HepG2 (cell line): Measurements from ENCODE around the gene C20orf144. TPM values are rescaled to one million over a fixed set of nuclear protein-coding genes. Genes with fewer than 3 reads are reported as not detected.

ENCODE experiments used
- DNMT1 ChIP-seq: sonication (generic); formaldehyde crosslinking; IDR thresholded peaks from 2 replicates; pipeline ENCODE4 v1.5.1; 2020; ENCODE audit warnings: mild to moderate bottlenecking, missing genetic modification reagents
- EHMT2 ChIP-seq: fragments of 200-600 bp; sonication (generic); IDR thresholded peaks from 2 replicates; pipeline ENCODE4 v1.7.0; 2017; ENCODE audit warnings: antibody characterized with exemption, low read depth, low read length, borderline replicate concordance
- FIP1L1 ChIP-seq: fragments of 200-400 bp; formaldehyde crosslinking; IDR thresholded peaks from 2 replicates; pipeline ENCODE4 v1.6.1; 2018; ENCODE audit warnings: low read depth, mild to moderate bottlenecking, low read length, moderate library complexity, borderline replicate concordance; ENCODE audit not compliant: insufficient read depth
- HDAC6 ChIP-seq: fragments of 200-600 bp; sonication (generic); IDR thresholded peaks from 2 replicates; pipeline ENCODE4 v1.7.0; 2017; ENCODE audit warnings: mild to moderate bottlenecking, antibody characterized with exemption, low read length, low read depth
- HNF4G ChIP-seq, 2 experiments: sonication (generic) in 1 of 2; formaldehyde crosslinking in 1 of 2; IDR thresholded peaks; 2 replicates each; pipeline versions ENCODE4 v1.4.0 to v1.6.1; 2011 to 2020; ENCODE audit warnings: borderline replicate concordance in 2 of 2, low read depth in 2 of 2, mild to moderate bottlenecking in 2 of 2, low read length in 1 of 2, missing genetic modification reagents in 1 of 2, moderate library complexity in 1 of 2
- JUN ChIP-seq: sonication (generic); formaldehyde crosslinking; IDR thresholded peaks from 2 replicates; pipeline ENCODE4 v1.4.0; 2020; ENCODE audit warnings: mild to moderate bottlenecking, missing genetic modification reagents
- MYNN ChIP-seq: sonication (generic); formaldehyde crosslinking; IDR thresholded peaks from 2 replicates; pipeline ENCODE4 v1.4.0; 2020; ENCODE audit warnings: mild to moderate bottlenecking, low read depth, missing genetic modification reagents
- NBN ChIP-seq: fragments of 450-650 bp; conservative IDR thresholded peaks from 2 replicates; pipeline ENCODE4 v1.6.1; 2017
- NFYB ChIP-seq: sonication (generic); formaldehyde crosslinking; IDR thresholded peaks from 2 replicates; pipeline ENCODE4 v1.4.0; 2020; ENCODE audit warnings: missing genetic modification reagents
- NR2C2 ChIP-seq: sonication (generic); formaldehyde crosslinking; IDR thresholded peaks from 2 replicates; pipeline ENCODE4 v1.4.0; 2020; ENCODE audit warnings: missing genetic modification reagents, mild to moderate bottlenecking, moderate library complexity, borderline replicate concordance
- NR2F2 ChIP-seq: IDR thresholded peaks from 2 replicates; pipeline ENCODE4 v1.6.1; 2012; ENCODE audit warnings: low read depth, inconsistent platforms, borderline replicate concordance
- PRPF4 ChIP-seq: fragments of 200-400 bp; formaldehyde crosslinking; IDR thresholded peaks from 2 replicates; pipeline ENCODE4 v1.6.1; 2016; ENCODE audit warnings: low read length, low read depth; ENCODE audit not compliant: poor library complexity, severe bottlenecking
- RFXAP ChIP-seq: sonication (generic); formaldehyde crosslinking; IDR thresholded peaks from 2 replicates; pipeline ENCODE4 v1.4.0; 2020; ENCODE audit warnings: missing genetic modification reagents, borderline replicate concordance
- TRIM24 ChIP-seq: sonication (generic); formaldehyde crosslinking; IDR thresholded peaks from 2 replicates; pipeline ENCODE4 v1.8.0; 2022; ENCODE audit warnings: mild to moderate bottlenecking, missing genetic modification reagents
- ZC3H4 ChIP-seq: sonication (generic); formaldehyde crosslinking; IDR thresholded peaks from 2 replicates; pipeline ENCODE4 v1.4.0; 2020; ENCODE audit warnings: missing genetic modification reagents, borderline replicate concordance
- ZNF232 ChIP-seq: sonication (generic); formaldehyde crosslinking; IDR thresholded peaks from 2 replicates; pipeline ENCODE4 v1.4.0; 2020; ENCODE audit warnings: missing genetic modification reagents, borderline replicate concordance
- ZNF326 ChIP-seq: sonication (generic); formaldehyde crosslinking; IDR thresholded peaks from 2 replicates; pipeline ENCODE4 v1.4.0; 2020; ENCODE audit warnings: missing genetic modification reagents, borderline replicate concordance
- ZNF713 ChIP-seq: sonication (generic); formaldehyde crosslinking; IDR thresholded peaks from 2 replicates; pipeline ENCODE4 v1.4.0; 2020; ENCODE audit warnings: mild to moderate bottlenecking, missing genetic modification reagents
- ZNF83 ChIP-seq: sonication (generic); formaldehyde crosslinking; IDR thresholded peaks from 2 replicates; pipeline ENCODE4 v1.4.0; 2020; ENCODE audit warnings: missing genetic modification reagents, mild to moderate bottlenecking, borderline replicate concordance
- ZZZ3 ChIP-seq: sonication (generic); formaldehyde crosslinking; IDR thresholded peaks from 2 replicates; pipeline ENCODE4 v1.4.0; 2020; ENCODE audit warnings: missing genetic modification reagents, mild to moderate bottlenecking, borderline replicate concordance
- polyA plus RNA-seq, 8 experiments: library from polyadenylated mRNA; depleted of rRNA in 3 of 8; stranded (reverse) in 7 of 8; unstranded in 1 of 8; fragments of >200 nt; fragmentation: Illumina TruSeq in 4 of 8; extraction: Trizol in 4 of 8; gene quantifications; 2 replicates each; pipeline versions ENCODE4 v1.2.1 to v1.2.3, GENCODE V29; 2011 to 2016; ENCODE audit warnings: low read depth in 4 of 8, missing spikeins in 1 of 8, mixed read lengths in 1 of 8; ENCODE audit not compliant: insufficient read depth in 1 of 8
- total RNA-seq, 5 experiments: library from RNA; depleted of rRNA; stranded (reverse); fragments of >200 nt; fragmentation: Illumina TruSeq; extraction: Trizol; gene quantifications; 2 replicates each; pipeline ENCODE4 v1.2.3, GENCODE V29; 2016; ENCODE audit warnings: low read depth in 1 of 5
- TF ChIP-seq, protein P1 (sequence below): sonication (generic); formaldehyde crosslinking; IDR thresholded peaks from 2 replicates; pipeline ENCODE4 v1.4.0; 2020; ENCODE audit warnings: mild to moderate bottlenecking, missing genetic modification reagents
- TF ChIP-seq, protein P2 (sequence below): sonication (generic); formaldehyde crosslinking; IDR thresholded peaks from 2 replicates; pipeline ENCODE4 v1.5.1; 2020; ENCODE audit warnings: missing genetic modification reagents, mild to moderate bottlenecking, borderline replicate concordance
- TF ChIP-seq, protein P3 (sequence below): sonication (generic); formaldehyde crosslinking; IDR thresholded peaks from 2 replicates; pipeline ENCODE4 v1.4.0; 2020; ENCODE audit warnings: low read depth, mild to moderate bottlenecking, missing genetic modification reagents
- TF ChIP-seq, protein P4 (sequence below): sonication (generic); formaldehyde crosslinking; IDR thresholded peaks from 2 replicates; pipeline ENCODE4 v1.5.1; 2020; ENCODE audit warnings: missing genetic modification reagents, mild to moderate bottlenecking, borderline replicate concordance
- TF ChIP-seq, protein P5 (sequence below): sonication (generic); formaldehyde crosslinking; IDR thresholded peaks from 2 replicates; pipeline ENCODE4 v1.8.1; 2023; ENCODE audit warnings: missing genetic modification reagents, mild to moderate bottlenecking, borderline replicate concordance

Gene C20orf144
- total and polyA plus RNA-seq, 2 of the 13 experiments (the other 11 are each of a cell fraction or from before 2014, with no cell fraction given), result 0.09 to 0.16 TPM

DNA sequence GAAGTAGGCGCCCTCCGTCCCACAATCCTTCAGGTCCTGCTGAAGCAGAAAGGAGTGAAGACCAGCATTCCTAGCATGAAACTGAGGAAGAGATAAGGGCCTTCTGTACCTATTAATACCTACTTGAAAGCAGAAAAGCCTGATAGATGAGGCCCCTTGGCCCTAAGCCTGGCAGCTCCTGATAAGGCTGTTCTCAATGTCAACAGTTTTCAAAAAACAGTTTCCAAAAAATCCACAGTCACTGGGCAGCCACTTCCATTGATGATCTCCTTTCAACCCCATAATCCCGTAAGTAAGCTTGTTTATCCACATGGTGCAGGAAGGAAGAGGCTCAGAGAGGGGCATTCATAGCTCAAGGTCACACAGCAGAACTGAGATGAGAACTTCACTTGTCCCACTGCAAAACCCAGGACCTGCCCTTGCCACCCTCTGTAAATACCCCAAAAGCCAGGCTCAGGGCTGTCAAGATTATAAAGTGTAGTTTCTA is 26.9 kb downstream of the C20orf144 start (continued):
- TF ChIP-seq HNF4G (IDR thresholded peaks at IDR 0.05; ENCODE audit: borderline replicate concordance, low read depth, low read length), result no peak
- no peak for TF ChIP-seq HNF4G (CRISPR knock-in tag; IDR thresholded peaks at IDR 0.05; ENCODE audit: borderline replicate concordance, low read depth)
- TF ChIP-seq, protein P1, sequence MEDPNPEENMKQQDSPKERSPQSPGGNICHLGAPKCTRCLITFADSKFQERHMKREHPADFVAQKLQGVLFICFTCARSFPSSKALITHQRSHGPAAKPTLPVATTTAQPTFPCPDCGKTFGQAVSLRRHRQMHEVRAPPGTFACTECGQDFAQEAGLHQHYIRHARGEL (CRISPR knock-in tag), result no peak
- TF ChIP-seq, protein P2, sequence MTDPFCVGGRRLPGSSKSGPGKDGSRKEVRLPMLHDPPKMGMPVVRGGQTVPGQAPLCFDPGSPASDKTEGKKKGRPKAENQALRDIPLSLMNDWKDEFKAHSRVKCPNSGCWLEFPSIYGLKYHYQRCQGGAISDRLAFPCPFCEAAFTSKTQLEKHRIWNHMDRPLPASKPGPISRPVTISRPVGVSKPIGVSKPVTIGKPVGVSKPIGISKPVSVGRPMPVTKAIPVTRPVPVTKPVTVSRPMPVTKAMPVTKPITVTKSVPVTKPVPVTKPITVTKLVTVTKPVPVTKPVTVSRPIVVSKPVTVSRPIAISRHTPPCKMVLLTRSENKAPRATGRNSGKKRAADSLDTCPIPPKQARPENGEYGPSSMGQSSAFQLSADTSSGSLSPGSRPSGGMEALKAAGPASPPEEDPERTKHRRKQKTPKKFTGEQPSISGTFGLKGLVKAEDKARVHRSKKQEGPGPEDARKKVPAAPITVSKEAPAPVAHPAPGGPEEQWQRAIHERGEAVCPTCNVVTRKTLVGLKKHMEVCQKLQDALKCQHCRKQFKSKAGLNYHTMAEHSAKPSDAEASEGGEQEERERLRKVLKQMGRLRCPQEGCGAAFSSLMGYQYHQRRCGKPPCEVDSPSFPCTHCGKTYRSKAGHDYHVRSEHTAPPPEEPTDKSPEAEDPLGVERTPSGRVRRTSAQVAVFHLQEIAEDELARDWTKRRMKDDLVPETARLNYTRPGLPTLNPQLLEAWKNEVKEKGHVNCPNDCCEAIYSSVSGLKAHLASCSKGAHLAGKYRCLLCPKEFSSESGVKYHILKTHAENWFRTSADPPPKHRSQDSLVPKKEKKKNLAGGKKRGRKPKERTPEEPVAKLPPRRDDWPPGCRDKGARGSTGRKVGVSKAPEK (CRISPR knock-in tag), result no peak
- no peak for TF ChIP-seq NFYB (CRISPR knock-in tag)
- TF ChIP-seq ZZZ3 (CRISPR knock-in tag), result no peak
- TF ChIP-seq PRPF4, result no peak
- no peak for TF ChIP-seq NR2C2 (CRISPR knock-in tag)
- no peak for TF ChIP-seq FIP1L1
- TF ChIP-seq DNMT1 (CRISPR knock-in tag), result no peak
- no peak for TF ChIP-seq JUN
- no peak for TF ChIP-seq ZNF326
- TF ChIP-seq TRIM24 (CRISPR knock-in tag), result no peak; the same call in 1 of the 2 replicates
- no peak for TF ChIP-seq RFXAP (CRISPR knock-in tag)
- TF ChIP-seq, protein P3, sequence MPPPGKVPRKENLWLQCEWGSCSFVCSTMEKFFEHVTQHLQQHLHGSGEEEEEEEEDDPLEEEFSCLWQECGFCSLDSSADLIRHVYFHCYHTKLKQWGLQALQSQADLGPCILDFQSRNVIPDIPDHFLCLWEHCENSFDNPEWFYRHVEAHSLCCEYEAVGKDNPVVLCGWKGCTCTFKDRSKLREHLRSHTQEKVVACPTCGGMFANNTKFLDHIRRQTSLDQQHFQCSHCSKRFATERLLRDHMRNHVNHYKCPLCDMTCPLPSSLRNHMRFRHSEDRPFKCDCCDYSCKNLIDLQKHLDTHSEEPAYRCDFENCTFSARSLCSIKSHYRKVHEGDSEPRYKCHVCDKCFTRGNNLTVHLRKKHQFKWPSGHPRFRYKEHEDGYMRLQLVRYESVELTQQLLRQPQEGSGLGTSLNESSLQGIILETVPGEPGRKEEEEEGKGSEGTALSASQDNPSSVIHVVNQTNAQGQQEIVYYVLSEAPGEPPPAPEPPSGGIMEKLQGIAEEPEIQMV (CRISPR knock-in tag), result no peak
- no peak for TF ChIP-seq NBN
- TF ChIP-seq EHMT2, result no peak
- no peak for TF ChIP-seq ZNF232
- TF ChIP-seq, protein P4, sequence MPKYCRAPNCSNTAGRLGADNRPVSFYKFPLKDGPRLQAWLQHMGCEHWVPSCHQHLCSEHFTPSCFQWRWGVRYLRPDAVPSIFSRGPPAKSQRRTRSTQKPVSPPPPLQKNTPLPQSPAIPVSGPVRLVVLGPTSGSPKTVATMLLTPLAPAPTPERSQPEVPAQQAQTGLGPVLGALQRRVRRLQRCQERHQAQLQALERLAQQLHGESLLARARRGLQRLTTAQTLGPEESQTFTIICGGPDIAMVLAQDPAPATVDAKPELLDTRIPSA (CRISPR knock-in tag), result no peak
- no peak for TF ChIP-seq HDAC6
- TF ChIP-seq, protein P5, sequence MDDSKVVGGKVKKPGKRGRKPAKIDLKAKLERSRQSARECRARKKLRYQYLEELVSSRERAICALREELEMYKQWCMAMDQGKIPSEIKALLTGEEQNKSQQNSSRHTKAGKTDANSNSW (CRISPR knock-in tag), result no peak
- no peak for TF ChIP-seq MYNN (CRISPR knock-in tag)
- TF ChIP-seq NR2F2, result peak; percentile 58; the same call in 1 of the 2 replicates
- TF ChIP-seq ZC3H4 (CRISPR knock-in tag), result no peak
- TF ChIP-seq ZNF83, result no peak
- no peak for TF ChIP-seq ZNF713 (CRISPR knock-in tag)
